Astrocyte of the spinal cord (primary cell): ENCODE measurements around the gene POLR3K.
"Not testable (repeated sequence)": the region's sequence is repeated elsewhere in the genome, so short reads cannot be mapped to it uniquely, and the experiment has no call there.

Experiments
- DNase-seq: peaks from one replicate; pipeline ENCODE4 v3.0.0; 2011; ENCODE audit warnings: low read depth, low spot score
- H3K4me3 ChIP-seq: 2 replicates; pipeline ENCODE4 v1.5.1; 2011; ENCODE audit warnings: low read depth, mild to moderate bottlenecking, low read length, moderate library complexity
- in situ Hi-C: cut with HindIII; loops from 2 replicates; pipeline ENCODE4 v1.10.0; 2017; ENCODE audit warnings: low sequenced_read_pairs
- TF ChIP-seq, protein P1 (sequence below): IDR thresholded peaks from 2 replicates; pipeline ENCODE4 v1.5.1; 2012; ENCODE audit warnings: low read depth, mild to moderate bottlenecking, low read length, inconsistent platforms

POLR3K gene

DNA sequence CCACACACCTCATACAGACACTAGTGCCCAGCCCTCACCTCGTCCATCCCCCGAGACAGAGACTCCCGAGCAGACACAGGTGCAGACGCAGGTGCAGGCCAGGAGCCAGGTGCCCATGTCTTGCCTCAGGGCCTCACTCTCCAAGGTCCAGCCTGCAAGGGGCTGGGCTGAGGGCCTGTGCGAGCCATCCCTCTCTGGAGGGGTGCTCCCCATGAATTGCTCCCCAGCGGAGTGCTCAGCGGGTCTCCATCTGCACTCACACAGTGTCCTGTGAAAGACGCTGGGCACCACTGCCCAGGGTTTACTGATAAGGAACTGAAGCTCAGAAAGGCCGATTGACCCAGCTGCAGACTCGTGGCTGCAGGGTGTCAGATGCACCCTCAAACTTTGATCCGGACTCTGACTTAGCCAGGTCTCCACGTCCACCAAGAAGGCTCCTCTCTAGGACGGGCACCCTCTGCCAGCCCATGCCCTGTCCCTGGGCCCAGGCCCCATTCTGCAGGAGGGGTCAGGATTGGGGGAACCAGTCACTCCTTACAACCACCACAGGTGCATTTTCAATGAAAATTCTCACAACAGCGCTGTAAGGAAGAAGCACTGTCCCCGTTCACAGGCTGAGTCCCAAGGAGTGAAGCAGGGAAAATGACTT is 16.9 kb downstream of the POLR3K start:
- no peak for DNase-seq
- TF ChIP-seq, protein P1, sequence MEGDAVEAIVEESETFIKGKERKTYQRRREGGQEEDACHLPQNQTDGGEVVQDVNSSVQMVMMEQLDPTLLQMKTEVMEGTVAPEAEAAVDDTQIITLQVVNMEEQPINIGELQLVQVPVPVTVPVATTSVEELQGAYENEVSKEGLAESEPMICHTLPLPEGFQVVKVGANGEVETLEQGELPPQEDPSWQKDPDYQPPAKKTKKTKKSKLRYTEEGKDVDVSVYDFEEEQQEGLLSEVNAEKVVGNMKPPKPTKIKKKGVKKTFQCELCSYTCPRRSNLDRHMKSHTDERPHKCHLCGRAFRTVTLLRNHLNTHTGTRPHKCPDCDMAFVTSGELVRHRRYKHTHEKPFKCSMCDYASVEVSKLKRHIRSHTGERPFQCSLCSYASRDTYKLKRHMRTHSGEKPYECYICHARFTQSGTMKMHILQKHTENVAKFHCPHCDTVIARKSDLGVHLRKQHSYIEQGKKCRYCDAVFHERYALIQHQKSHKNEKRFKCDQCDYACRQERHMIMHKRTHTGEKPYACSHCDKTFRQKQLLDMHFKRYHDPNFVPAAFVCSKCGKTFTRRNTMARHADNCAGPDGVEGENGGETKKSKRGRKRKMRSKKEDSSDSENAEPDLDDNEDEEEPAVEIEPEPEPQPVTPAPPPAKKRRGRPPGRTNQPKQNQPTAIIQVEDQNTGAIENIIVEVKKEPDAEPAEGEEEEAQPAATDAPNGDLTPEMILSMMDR = no peak
- in situ Hi-C loops = no loop called here
- no peak overlapping the region for H3K4me3 ChIP-seq

DNA sequence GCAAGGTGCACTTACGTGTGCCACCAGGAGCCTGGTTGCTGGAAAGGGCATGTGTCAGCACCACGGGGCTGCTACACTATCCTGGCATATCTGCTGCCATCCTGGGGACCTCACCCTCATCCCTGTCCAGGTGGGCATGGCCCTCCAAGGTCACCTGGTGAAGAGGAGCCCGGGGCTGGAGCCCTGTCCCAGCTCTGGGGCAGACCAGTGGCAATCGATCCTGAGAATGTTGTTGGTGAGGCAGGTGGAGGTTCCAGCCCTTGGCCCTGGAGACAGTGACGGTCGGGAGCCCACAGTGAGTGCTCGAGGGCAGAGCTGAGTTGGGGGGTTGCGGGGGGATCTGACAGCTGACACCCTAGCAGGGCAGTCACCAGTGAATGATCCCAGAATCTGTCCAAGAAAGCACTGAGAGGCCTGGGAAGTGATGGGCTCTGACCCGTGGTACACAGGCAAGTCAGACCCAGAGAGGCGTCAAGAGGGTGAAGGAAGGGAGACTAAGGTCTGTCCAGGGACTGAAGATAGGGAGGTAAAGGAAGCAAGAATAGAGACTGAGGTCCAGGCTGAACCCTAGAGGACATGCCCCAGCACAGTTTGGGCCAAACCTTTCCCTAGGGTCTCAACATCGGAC is 17.6 kb downstream of the POLR3K start:
- TF ChIP-seq, protein P1 = no peak
- DNase-seq = no peak
- H3K4me3 ChIP-seq = no peak overlapping the region
- in situ Hi-C loops = no loop called here

DNA sequence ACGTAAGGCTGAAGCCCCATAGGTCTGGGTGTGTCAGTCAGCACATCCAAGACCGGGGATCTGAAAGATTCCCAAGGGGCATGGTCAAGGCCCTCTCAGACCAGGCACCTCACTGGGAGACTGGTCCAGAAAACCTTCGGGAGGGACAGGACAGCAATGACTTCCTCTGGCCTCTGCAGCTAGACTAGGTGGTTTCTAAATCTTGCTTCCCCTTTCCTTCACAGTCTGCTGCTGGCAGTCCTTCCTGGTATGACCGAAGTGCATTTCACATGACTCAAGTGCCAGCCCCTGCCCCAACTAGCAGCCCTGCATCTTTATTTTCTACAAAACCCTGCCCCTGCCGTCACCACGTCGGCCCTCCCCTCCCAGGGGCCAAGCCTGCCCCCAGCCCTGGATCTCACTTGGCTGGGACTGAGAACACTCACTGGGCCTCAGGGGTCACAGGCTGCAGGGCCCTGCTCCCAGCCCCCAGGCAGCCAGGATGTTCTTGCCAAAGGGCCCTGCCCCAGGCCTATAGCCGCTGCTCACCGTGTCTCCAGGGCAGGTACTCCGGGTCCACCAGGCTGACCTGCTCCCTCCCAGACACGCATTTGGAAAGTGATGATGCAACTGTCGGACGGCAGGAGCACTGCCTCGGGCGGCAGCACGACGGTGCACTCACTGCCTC is 18.3 kb downstream of the POLR3K start:
- TF ChIP-seq, protein P1 = no peak

DNA sequence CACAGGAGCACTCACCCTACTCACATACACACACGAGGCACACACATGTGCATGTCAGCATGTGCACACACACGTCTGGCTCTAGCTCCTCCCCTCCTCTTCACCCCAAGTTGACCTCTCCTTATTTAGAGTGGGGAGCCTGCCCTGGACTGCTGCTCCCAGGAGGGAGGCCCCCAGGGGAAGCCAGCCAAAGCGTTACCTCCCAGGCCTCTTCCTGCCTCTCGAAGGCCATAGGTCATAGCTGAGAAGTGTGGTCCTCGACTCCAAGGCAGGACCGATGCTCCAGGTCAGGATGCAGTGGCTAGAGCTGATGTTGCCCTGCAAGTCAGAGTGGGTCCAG is 18.8 kb downstream of the POLR3K start:
- no peak for DNase-seq
- H3K4me3 ChIP-seq = no peak overlapping the region
- TF ChIP-seq, protein P1 = no peak
- in situ Hi-C loops = no loop called here

More for the DNA sequence above, 18.3 kb downstream of the POLR3K start:
- DNase-seq = no peak
- H3K4me3 ChIP-seq = no peak overlapping the region
- in situ Hi-C loops = no loop called here

DNA sequence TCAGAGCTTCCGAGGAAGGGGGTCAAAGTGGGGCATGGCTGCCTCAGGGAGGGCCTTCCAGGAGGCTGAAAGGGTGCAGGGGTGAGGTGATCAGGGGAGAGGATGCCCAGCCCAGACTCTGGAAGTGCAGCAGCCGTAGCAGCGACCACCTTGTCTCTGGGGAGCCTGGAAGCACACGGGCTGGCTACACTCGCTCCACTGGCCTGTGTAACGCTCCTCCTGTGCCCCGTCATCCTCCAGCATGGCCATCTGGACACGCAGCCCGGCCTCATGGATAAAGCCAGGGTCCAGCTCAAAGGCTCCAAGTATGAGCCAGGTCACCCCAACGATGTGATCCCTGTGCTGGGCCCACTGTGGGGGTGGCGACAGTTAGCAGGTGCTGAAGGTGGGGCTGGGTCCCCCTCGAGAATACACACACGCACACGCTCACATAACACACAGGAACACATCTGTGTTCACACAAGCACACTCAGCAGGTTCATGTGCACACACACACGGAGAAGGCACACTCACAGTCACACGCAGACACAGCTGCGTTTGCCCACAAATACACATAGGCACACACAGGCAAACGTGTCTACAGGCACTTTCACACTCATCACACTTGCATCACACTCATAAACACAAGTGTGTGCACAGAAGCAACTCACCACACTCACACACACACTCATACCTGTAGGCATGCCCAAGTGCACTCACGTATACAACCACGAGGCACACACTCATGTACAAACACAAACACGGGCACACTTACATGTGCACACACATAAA is 19.3 kb downstream of the POLR3K start:
- H3K4me3 ChIP-seq = no peak overlapping the region
- TF ChIP-seq, protein P1 = no peak
- DNase-seq = no peak
- in situ Hi-C loops = no loop called here

DNA sequence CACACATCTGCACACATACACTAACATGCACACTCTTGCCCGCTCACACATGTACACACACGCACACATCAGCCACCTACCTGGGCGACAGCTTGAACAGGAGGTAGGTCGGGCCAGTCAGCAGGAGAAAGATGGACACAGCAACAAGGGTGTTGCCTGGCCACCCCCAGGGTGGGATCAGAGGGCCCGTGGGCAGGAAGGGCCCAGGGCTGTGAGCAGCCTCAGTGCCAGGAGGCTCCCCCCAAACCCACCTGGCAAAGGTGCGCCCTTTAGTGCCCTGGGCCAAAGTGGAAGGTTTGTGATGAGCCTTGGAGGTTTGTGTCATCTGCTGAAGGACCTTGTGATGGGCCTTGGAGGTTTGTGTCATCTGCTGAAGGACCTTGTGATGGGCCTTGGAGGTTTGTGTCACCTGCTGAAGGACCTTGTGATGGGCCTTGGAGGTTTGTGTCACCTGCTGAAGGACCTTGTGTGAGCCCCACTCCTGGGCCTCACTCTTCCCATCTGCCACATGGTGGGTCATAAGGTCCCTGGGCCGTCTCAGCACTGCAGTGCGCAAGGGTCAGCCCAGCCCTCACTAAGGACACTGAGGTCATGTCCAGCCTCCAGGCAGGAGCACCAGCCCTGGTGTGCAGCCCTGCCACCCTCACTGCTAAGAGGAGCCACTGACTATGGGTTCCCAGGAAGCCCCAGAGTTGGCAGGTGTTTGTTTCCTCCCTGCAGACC is 20.1 kb downstream of the POLR3K start:
- DNase-seq, H3K4me3 ChIP-seq, in situ Hi-C loops: not testable (repeated sequence)

DNA sequence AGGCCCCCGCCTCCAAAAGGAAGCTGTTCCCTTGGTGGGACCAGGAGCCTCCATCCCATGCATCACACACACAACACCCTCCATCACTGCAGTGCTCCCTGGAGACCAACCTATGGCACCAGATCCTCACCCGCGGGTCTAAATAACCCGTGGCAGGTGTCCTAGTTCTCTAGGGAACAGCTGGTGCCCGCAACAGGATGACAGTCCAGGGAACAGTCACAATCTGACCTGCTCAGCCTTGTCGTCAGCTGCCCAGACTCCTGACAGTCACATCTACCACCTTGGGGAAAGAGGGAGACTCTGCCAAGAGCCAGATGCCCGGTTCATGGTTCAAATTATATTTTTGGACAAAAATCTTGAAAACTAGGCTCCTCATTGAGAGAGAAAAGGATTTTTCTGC is 22.8 kb downstream of the POLR3K start:
- in situ Hi-C loops, DNase-seq, H3K4me3 ChIP-seq: not testable (repeated sequence)

DNA sequence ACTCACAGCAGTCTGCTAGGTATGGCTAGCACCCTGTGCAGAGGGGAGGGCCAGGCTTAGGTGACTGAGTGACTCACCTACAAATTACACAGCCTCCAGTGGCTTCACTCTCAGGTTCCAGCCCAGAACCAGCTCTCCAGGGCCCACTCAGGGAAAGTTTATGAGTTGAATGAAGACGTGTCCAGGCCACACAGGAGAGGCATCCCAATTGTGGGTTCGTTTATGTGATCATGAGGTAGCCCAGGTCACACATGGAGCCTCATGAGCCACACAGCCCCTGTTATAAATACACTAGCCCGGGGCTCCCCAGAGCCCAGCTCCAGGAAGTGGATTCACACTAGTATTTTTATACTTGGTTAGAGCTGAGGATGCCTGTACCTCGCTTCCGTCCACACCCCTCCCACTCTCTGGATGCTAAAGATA is 27.5 kb downstream of the POLR3K start:
- in situ Hi-C loops, DNase-seq, H3K4me3 ChIP-seq: not testable (repeated sequence)

DNA sequence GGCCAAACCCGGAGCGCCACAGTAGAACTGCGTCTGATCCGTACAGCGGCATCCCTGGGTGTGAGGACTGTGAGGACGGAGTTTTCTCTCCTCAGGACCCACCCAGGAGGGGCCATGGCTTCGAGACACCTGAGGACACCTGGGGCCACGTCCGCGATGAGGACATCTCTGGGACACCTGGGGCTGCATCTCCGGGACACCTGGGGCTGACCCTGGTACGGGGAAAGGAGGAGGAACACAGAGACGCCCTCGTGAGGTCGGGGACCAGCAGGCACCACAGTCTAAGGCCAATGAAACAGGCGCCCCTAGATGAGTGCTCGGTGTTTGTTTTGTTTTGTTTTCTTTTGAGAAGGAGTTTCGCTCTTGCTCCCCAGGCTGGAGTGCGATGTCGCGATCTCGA is 29.3 kb downstream of the POLR3K start:
- DNase-seq, H3K4me3 ChIP-seq, in situ Hi-C loops: not testable (repeated sequence)

DNA sequence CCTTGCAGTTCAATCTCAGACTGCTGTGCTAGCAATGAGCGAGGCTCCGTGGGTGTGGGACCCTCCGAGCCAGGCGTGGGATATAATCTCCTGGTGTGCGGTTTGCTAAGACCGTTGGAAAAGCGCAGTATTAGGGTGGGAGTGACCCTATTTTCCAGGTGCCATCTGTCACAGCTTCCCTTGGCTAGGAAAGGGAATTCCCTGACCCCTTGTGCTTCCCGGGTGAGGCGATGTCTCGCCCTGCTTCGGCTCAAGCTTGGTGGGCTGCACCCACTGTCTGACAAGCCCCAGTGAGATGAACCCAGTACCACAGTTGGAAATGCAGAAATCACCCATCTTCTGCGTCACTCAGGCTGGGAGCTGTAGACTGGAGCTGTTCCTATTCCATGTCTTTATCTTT is 32.5 kb downstream of the POLR3K start:
- H3K4me3 ChIP-seq, DNase-seq, in situ Hi-C loops: not testable (repeated sequence)
